Activated gamma-delta T cell treated with anti-CD3 and anti-CD28 coated beads, Interleukin-2, amount 50 U/mL, for 16 hours (primary cell): ENCODE data around the gene LDLR.
"Not testable (repeated sequence)": the region's sequence is repeated elsewhere in the genome, so short reads cannot be mapped to it uniquely, and the experiment has no call there.

Experiments
- DNase-seq: peaks from one replicate; pipeline ENCODE4 v3.0.0-alpha.2; 2020; ENCODE audit warnings: low read depth

The LDLR gene

DNA sequence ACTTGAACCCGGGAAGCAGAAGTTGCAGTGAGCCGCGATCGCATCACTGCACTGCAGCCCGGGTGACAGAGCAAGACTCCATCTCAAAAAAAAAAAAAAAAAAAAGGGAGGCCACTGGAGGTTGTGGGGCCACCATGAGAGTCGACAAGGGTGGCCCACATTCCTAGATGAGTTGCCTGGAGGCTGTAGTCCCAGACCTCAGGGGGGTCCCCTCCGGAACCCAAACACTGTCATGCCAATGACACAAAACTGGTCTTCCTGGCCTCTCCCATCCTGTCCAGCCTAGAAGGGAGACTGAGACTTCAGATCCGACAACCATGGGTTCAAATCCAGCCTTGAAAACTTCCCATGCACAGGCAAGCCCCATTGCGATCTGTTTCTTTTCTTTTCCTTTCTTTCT is 51.6 kb downstream of the LDLR start:
- no peak for DNase-seq

DNA sequence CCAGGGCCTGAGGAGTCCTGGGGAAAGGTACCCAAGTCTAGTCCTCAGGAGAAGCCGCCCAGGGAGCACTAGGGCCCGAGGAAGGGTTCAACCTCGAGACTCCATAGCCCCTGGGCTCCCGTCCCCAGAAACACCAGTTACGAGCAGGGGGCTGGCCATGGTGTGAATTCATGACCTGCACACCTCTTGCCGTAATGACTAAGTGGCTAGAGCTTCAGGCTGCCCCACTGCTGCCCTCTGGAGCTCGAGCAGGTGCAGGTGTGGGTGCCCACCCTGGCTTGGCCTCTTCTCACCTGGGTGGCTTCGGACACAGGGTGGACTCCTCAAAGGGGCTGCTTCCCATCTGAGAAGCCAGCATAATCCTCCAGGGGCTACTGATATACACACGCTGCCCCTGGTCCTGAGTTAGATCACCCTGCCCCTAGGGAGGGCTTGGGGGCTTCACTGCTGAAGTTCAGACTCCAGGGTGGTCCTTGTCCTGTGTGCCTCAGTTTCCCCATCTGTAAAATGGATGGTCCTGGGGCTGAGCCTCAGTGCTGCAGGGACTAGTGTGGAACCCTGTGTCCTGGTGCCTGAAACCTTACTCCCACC is 52.8 kb downstream of the LDLR start:
- no peak for DNase-seq

DNA sequence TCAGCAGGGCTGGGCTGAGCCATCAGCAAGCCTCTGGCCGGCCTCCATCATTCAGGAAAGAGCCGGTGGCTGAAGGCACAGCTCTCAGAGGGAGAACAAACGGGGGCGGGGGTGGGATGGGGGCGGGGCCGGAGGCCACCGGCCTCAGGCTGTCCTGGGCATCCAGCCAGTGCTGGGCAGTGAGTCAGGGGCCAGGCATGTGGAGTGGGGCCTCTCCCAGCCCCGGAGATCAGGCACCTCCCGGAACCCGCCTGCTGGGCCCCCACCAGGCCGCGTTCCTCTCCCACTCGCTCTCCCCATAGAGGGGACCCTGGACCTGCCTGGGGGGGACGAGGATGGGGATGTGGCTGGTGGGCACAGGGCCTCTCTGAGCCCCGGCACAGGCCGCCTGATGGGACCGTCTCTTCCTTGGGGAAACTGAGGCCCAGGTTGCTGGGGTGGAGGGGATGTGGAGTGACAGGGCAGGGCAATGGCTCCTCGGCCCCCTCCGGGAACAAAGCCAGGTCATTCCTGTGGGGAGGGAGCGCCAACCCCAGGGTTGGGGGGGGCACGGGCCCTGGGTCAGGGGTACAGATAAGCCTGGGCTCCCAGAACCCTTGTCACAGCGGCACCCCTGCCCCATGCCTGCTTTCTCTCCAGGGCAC is 53.4 kb downstream of the LDLR start:
- DNase-seq, result no peak

DNA sequence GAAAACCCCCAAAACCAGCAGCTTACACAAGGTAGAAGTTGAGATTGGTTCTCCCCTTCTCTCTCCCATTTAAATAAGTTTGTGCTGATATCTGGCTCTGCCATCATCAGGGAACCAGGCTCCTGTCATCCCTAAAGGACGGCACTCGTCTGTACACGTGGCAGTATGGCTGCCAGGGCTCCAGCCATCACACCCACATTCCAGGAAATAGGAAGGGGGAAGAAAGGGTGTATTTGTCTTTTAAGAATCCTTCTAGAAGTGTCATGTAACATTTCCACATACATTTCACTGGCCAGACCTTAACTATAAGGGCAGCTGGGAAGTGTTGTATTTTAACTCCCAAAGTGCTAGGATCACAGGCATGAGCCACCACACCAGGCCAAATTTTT is 56.3 kb downstream of the LDLR start:
- DNase-seq, result no peak

- DNase-seq, result no peak
These were observed 58.7 kb downstream of the LDLR start for GRCh38 chr19:11148001-11148400.

DNA sequence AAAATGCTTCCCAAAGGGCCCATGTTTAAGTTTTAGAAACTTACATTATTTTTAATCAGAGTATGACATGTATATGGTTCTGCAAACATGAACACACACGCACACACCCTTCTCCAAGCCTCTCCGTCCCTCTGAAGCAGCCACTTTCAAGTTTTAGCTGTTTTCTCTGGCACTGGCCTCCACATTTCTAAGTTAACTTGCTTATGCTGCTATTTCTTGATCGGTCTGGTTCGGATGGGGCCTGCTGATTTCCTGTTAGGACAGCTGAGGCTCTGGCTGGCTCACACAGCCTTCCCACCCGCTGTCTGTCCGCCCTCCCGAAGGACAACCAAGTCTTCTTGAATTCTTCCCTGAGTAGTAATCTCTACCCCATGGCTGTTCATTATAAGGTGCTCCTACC is 61.9 kb downstream of the LDLR start:
- no peak for DNase-seq

- no peak for DNase-seq
These were observed 63.2 kb downstream of the LDLR start for GRCh38 chr19:11152318-11153062.

DNA sequence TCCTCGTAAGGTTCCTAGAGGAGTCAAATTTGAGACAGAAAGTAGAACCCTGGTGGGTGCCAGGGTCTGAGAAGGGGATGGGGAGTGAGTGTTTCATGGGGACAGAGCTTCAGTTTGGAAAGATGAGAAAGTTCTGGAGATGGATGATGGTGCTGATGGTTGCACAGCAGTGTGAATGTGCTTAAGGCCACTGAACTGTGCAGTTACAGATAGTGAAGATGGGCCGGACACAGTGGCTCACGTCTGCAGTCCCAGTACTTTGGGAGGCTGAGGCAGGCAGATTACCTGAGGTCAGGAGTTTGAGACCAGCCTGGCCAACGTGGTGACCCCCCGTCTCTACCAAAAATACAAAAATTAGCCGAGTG is 65.4 kb downstream of the LDLR start:
- no peak for DNase-seq

DNA sequence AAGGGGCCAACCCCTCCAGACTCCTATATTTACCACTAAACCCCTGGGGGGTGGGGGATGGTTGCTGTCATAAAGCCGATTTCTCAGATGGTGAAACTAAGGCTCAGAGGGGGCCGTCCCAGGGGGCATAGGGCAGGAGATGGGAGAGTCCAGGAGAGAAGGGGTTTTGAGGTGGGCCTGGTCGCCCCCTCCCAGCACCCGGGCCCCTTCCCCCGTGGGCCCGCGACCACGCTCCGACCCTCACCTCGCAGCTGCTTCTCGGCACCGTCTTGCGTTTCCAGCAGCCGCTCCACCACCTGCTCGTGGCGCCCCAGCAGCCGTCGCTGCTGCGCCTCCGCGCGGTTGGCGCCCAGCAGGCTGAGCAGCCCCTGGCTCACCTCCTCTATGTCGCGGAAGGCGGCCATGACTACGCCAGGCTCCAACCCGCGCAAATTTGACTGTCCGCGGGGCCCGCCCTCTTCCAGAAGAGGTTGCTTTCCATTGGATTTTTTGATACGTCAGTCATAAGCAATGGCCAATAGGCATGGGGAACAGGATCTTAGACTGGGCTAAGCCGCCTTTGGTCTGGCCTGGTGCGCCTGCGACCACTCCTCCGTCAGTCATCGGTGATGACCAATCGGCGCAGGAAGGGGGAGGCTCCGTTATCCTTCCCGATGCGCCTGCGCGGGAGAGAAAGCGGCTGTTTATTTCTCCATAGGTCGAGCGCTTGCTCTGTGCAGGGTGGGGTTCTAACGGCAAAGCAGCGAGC is 66.3 kb downstream of the LDLR start, which contains the start of gene SPC24:
TSS of gene SPC24 (minus strand) at position 410 of the 748 bp plus-strand sequence. CDS start at position 404, 6 bp downstream.
- DNase-seq, result peak; percentile 89

GRCh38 chr19:11159598-11160439 is 70.6 kb downstream of the LDLR start:
- no peak for DNase-seq

- not testable (repeated sequence) for DNase-seq
These were observed 71.1 kb downstream of the LDLR start for GRCh38 chr19:11160440-11160768.

DNA sequence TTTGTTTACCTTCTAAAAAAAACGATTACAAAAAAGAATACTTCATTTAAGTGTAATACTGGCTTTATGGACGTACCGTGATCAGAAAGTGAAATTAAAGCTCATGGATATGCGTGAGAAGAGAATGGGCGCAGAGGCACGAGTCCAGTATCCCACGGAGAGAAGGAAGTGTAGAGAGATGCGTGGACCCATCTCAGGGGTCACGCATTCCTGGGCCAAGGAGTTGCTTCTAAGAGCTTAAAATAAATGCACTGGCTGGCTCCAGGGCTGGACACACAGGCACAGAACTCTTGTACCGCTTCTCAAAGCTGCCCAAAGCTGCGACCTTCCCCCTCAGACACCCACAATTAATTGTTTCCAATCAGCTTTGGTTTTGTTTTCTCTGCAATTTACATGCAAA is 75.0 kb downstream of the LDLR start:
- DNase-seq, result no peak

GRCh38 chr19:11164879-11165406 is 75.7 kb downstream of the LDLR start:
- no peak for DNase-seq

DNA sequence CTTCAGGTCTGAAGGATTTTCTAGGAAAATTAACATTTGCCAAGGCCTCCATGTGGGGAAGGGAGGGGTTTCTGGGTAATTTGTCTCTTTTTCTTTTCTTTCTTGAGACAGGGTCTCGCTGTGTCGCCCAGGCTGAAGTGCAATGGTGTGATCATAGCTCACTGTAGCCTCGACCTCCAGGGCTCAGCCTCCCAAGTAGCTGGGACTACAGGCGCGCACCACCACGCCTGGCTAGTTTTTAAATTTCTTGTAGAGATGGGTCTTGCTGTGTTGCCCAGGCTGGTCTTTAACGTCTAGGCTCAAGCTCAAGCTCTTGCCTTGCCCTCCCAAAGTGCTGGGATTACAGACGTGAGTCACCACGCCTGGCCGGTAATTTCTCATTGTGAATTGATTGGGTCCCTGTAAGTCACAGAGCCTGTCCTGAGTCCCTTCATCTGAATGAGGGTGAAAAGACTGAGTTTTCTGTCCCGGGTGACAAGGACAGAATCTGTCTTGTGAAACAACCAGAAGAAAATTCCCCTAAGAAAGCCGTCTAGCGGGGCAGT is 76.3 kb downstream of the LDLR start:
- no peak for DNase-seq

GRCh38 chr19:11166281-11167142 is 77.2 kb downstream of the LDLR start:
- DNase-seq, result no peak

DNA sequence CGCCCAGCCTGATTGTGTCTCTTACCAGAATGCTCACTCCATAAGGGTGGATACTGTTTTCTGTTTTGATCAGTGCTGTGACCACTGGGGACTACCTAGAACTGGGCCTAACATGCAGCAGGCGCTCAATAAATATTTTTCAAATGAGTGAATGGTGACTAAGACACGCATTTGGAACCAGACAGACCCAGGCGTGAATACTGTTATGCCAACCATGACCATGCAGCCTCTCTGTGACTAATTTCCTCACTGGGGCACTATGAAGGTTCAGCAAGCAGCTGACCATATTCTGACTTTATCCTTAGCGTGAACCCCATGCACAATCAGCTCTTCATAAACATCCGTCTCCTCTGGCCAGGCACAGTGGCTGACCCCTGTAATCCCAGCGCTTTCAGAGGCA is 79.3 kb downstream of the LDLR start:
- DNase-seq, result no peak

- no peak for DNase-seq
These were observed 80.8 kb downstream of the LDLR start for GRCh38 chr19:11169896-11170678.

GRCh38 chr19:11171144-11171543 is 81.9 kb downstream of the LDLR start:
- no peak for DNase-seq

DNA sequence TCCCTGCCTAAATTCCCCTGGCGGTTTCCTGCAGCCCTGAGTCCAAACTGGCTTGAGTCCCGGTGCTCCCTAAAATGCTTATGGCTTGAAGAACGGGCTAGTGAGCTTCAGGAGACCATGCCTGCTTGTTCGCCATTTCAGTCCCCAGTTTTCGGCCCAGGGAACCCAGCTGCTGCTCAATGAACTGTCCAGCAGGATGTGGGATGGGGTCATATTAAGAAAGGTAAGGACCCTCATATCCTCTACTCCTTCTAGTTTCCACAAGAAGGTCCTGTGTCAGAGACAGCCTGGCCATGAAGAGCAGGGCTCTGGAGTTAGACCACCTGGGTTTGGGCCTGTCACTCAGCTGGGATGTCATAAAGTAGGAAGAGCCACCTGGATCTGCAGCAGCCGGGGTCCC is 83.3 kb downstream of the LDLR start:
- no peak for DNase-seq
